Measurements from ENCODE around the gene DNAJB13. TPM values are rescaled to one million over a fixed set of nuclear protein-coding genes. Genes with fewer than 3 reads are reported as not detected.

DNAJB13 gene
- total and polyA plus RNA-seq, 3 donors from 2014 or later = 8.1 to 49.3 (median 14.3) TPM

DNA sequence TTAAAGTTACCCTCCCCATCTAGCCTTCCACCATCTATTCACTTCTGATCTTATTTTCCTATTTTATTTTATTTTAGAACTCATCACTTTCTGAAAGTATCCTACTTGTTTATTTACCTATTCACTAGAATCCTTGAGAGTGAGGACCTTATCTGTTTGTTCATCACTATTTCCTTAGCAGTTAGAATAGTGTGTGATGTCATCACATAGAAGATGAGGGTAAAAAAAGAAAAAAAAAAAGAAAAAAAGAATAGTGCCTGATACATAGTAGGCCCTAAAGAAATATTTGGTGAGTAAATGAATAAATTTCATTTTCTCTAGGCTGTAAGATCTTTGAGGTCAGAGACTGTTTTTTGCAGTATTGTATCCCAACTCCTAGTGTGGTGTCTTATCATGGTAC lies 37.4 kb upstream of the DNAJB13 start:
- TF ChIP-seq POLR2A (IDR thresholded peaks at IDR 0.05) = no peak
- TF ChIP-seq, protein P1, sequence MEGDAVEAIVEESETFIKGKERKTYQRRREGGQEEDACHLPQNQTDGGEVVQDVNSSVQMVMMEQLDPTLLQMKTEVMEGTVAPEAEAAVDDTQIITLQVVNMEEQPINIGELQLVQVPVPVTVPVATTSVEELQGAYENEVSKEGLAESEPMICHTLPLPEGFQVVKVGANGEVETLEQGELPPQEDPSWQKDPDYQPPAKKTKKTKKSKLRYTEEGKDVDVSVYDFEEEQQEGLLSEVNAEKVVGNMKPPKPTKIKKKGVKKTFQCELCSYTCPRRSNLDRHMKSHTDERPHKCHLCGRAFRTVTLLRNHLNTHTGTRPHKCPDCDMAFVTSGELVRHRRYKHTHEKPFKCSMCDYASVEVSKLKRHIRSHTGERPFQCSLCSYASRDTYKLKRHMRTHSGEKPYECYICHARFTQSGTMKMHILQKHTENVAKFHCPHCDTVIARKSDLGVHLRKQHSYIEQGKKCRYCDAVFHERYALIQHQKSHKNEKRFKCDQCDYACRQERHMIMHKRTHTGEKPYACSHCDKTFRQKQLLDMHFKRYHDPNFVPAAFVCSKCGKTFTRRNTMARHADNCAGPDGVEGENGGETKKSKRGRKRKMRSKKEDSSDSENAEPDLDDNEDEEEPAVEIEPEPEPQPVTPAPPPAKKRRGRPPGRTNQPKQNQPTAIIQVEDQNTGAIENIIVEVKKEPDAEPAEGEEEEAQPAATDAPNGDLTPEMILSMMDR (IDR thresholded peaks at IDR 0.05) = no peak

DNA sequence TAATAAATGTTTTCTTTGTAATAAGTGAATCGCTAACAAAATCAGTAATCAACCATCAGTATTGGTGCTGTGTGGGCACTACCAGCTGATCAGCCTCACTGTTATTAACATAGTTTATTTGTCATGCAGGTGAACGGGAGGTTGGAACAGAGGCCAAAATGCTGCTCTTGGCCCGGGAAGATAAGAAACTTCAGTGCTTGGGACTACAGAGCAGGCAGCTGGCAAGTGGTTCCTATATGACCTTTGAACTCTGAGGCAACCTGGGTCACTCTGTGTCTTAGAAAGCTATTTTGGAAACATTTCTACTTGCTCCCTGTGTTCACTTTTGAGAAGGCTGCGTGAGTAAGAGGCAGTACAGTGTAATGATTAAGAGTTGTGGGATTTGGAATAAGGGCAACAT lies 36.5 kb upstream of the DNAJB13 start:
- H3K27me3 ChIP-seq = no peaks in the 10 kb centered on the region
- H3K4me1 ChIP-seq = no peaks in the 10 kb centered on the region
- H3K27ac ChIP-seq = no peak overlapping the region
- intact Hi-C loops (cut with DNase I; ENCODE audit: low total_unique reads) = no loop called here
- TF ChIP-seq, protein P1 (IDR thresholded peaks at IDR 0.05) = no peak
- no peak for TF ChIP-seq POLR2A (IDR thresholded peaks at IDR 0.05)
- no peak overlapping the region for H3K4me3 ChIP-seq
- WGBS, 2 donors = 84 to 85% methylated on average over 4 of the region's 4 CpGs
- no peaks in the 10 kb centered on the region for H3K36me3 ChIP-seq (ENCODE audit: low read depth, missing control alignments)
- H3K9me3 ChIP-seq = no peaks in the 10 kb centered on the region
- no peak for DNase-seq

More for the DNA sequence above, 37.4 kb upstream of the DNAJB13 start:
- Histone ChIP-seq H3K36me3 (ENCODE audit: low read depth, missing control alignments) (no peaks in the 10 kb centered on the region), H3K27me3 (no peaks in the 10 kb centered on the region), H3K27ac (no peak overlapping the region), H3K4me1 (no peaks in the 10 kb centered on the region), H3K4me3 (no peak overlapping the region), H3K9me3 (no peaks in the 10 kb centered on the region)
- DNase-seq = no peak
- intact Hi-C loops (cut with DNase I; ENCODE audit: low total_unique reads) = no loop called here

DNA sequence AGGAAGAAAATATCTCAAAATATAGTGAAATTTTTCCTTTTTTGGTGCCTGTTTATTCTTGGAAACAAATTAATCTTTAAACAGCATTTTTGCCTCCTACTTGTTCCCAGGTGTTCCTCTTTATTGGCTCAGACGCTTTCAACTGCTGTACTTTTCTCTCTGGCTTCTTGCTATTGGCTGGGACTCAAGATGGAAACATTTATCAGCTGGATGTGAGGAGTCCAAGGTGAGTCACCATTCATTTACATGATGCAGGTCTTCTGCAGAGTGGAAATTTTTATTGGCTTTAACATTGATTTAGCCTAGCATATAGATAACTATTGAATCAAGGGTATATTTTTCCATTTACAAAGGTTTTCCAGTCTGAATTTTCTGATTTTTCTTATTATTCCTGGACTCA lies 34.4 kb upstream of the DNAJB13 start:
- no peaks in the 10 kb centered on the region for H3K9me3 ChIP-seq
- no peak for TF ChIP-seq POLR2A (IDR thresholded peaks at IDR 0.05)
- H3K27ac ChIP-seq = no peak overlapping the region
- H3K4me3 ChIP-seq = no peak overlapping the region
- WGBS, 2 donors = 45 to 65% methylated on average over 1 of the region's 1 CpG
- no peaks in the 10 kb centered on the region for H3K36me3 ChIP-seq (ENCODE audit: low read depth, missing control alignments)
- no peaks in the 10 kb centered on the region for H3K4me1 ChIP-seq
- intact Hi-C loops (cut with DNase I; ENCODE audit: low total_unique reads) = no loop called here
- no peak for DNase-seq
- H3K27me3 ChIP-seq = no peaks in the 10 kb centered on the region

DNA sequence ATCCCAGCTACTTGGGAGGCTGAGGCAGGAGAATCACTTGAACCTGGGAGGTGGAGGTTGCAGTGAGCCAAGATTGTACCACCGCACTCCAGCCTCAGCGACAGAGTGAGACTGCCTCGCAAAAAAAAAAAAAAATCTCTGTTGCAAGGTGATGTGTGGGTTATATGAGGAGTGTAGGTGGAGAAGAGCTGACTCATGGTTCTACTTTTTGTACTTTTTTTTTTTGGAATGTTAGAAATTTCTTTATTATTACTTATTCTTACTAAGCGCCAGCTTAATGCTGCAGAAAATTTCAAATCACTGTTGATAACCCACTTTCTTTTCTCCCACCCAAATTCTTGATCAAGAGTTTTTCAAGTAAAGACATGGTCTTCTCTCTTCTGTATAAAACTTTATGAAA lies 29.6 kb upstream of the DNAJB13 start:
- TF ChIP-seq, protein P1 (IDR thresholded peaks at IDR 0.05) = no peak
- Histone ChIP-seq H3K4me1 (no peaks in the 10 kb centered on the region), H3K4me3 (no peak overlapping the region), H3K27ac (no peak overlapping the region), H3K9me3 (no peaks in the 10 kb centered on the region), H3K27me3 (no peaks in the 10 kb centered on the region), H3K36me3 (ENCODE audit: low read depth, missing control alignments) (no peaks in the 10 kb centered on the region)
- intact Hi-C loops (cut with DNase I; ENCODE audit: low total_unique reads) = no loop called here
- WGBS, 2 donors = 96 to 98% methylated on average over 4 of the region's 4 CpGs
- no peak for DNase-seq

DNA sequence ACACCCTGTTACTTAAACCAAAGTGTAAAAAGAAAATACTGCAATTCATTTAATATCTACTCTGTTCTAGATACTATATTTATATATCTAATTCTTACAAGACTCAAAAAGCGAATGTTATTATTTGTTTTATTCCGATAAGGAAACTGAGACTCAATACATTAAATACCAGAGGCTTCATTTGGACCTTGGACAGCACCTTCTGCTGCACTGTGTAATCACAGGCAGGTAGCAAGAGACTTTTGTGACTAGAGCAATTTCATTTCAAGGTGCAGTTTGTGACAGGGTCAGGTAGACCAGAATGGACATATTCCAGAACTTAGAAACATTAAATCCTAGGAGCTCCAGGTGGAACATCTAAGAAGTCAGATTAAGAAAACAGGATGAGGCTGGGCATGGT lies 21.4 kb upstream of the DNAJB13 start:
- H3K4me1 ChIP-seq = no peaks in the 10 kb centered on the region
- WGBS, 2 donors = 91 to 93% methylated on average over 2 of the region's 2 CpGs
- no peak overlapping the region for H3K27ac ChIP-seq
- TF ChIP-seq, protein P1 (IDR thresholded peaks at IDR 0.05) = no peak
- no peak for TF ChIP-seq POLR2A (IDR thresholded peaks at IDR 0.05)
- DNase-seq = no peak
- no peaks in the 10 kb centered on the region for H3K27me3 ChIP-seq
- H3K36me3 ChIP-seq (ENCODE audit: low read depth, missing control alignments) = no peaks in the 10 kb centered on the region
- intact Hi-C loops (cut with DNase I; ENCODE audit: low total_unique reads) = no loop called here
- no peaks in the 10 kb centered on the region for H3K9me3 ChIP-seq
- H3K4me3 ChIP-seq = no peak overlapping the region
